Fibroblast of mammary gland (primary cell): ENCODE results near the gene CCNQ.

Source experiments
- DNase-seq: peaks from one replicate; pipeline ENCODE4 v3.0.0-alpha.2; 2010; ENCODE audit warnings: low read depth
- H3K4me3 ChIP-seq: 2 replicates; pipeline ENCODE4 v1.5.1; 2011; ENCODE audit warnings: low read depth, mild to moderate bottlenecking, low read length, moderate library complexity; ENCODE audit not compliant: control insufficient read depth
- TF ChIP-seq, protein P1 (sequence below): conservative IDR thresholded peaks from 2 replicates; pipeline ENCODE4 v1.5.1; 2011; ENCODE audit warnings: low read depth, low read length, inconsistent platforms; ENCODE audit not compliant: control insufficient read depth, insufficient read depth

The CCNQ gene

DNA sequence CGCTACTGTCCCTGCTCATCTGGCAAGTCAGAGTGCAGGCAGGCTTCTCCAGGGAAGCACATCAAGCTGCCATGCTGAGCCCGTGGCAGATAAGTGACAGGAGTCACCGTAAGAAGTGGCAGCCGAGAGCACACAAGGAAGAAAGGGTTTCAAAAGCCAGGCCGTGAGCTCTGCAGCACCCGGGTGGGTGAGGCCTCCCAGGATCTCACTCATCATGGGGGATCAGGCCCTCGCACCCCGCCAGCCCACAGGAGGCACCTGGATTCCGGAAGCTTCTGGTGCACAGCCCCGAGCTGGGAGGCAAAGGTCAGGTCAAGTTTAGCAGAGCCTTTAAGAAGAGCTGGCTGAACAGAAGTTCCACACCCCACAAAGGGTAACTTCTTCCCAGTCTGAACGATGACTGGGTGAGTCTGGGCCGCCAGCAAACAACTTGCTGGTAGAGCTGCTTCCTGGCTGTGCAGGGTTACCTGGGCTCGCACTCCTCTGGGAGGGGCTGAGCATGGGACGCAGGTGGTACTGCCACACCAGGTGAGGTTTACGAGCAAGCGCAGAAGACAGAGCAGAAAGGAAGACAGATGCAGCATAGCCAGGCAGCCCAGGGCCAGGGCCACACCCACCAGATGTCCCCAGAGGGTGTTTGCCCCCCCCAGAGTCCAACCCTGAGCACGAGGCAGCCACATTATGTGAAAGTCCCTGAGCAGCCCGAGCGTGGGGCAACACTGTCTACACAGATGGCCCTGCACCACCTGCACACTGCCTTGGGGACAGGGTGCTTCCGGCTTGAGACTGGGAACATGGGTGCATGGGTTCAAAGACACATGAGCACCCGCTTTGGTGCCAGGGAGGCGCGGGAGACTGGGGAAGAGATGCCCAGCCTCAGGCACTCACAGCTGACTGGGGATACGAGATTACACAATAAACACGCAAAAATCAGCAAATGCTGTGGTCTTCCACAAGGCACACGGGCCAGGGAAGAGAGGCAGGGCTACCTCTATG lies 7.7 kb downstream of the CCNQ start:
- DNase-seq = no peak
- TF ChIP-seq, protein P1, sequence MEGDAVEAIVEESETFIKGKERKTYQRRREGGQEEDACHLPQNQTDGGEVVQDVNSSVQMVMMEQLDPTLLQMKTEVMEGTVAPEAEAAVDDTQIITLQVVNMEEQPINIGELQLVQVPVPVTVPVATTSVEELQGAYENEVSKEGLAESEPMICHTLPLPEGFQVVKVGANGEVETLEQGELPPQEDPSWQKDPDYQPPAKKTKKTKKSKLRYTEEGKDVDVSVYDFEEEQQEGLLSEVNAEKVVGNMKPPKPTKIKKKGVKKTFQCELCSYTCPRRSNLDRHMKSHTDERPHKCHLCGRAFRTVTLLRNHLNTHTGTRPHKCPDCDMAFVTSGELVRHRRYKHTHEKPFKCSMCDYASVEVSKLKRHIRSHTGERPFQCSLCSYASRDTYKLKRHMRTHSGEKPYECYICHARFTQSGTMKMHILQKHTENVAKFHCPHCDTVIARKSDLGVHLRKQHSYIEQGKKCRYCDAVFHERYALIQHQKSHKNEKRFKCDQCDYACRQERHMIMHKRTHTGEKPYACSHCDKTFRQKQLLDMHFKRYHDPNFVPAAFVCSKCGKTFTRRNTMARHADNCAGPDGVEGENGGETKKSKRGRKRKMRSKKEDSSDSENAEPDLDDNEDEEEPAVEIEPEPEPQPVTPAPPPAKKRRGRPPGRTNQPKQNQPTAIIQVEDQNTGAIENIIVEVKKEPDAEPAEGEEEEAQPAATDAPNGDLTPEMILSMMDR = no peak
- no peak overlapping the region for H3K4me3 ChIP-seq

DNA sequence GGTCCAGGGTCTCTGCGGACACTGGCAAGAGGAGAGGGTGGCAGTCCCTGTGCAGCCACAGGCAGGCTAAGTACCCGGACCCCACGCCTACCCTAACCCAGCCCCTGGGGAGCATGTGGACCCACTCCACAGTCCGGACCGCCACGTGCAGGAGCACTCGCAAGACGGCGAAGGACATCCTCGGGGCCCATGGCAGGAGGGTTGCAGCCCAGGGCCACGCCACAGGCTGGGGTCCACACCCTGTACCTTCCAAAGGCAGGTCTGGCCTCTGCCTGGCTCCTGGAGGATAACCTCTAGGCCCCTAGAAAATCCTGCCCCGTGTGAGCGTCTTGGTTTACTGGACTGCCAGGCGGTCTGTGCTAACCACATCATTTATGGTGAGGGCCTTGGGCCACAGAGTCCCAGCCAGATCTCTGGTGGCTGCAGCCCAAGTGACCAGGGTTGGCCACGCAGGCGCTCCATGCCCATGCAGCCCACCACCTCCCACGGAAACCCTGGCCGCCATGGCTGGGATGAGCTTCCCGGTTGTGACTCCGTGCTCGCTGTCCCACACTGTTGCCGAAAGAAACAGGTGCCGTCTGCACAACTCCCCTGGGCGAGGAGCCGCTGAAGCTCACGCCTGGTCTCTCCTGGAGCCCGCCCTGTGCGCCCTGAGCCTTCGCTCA lies 10.0 kb downstream of the CCNQ start:
- H3K4me3 ChIP-seq = no peak overlapping the region
- TF ChIP-seq, protein P1 = no peak
- DNase-seq = no peak

DNA sequence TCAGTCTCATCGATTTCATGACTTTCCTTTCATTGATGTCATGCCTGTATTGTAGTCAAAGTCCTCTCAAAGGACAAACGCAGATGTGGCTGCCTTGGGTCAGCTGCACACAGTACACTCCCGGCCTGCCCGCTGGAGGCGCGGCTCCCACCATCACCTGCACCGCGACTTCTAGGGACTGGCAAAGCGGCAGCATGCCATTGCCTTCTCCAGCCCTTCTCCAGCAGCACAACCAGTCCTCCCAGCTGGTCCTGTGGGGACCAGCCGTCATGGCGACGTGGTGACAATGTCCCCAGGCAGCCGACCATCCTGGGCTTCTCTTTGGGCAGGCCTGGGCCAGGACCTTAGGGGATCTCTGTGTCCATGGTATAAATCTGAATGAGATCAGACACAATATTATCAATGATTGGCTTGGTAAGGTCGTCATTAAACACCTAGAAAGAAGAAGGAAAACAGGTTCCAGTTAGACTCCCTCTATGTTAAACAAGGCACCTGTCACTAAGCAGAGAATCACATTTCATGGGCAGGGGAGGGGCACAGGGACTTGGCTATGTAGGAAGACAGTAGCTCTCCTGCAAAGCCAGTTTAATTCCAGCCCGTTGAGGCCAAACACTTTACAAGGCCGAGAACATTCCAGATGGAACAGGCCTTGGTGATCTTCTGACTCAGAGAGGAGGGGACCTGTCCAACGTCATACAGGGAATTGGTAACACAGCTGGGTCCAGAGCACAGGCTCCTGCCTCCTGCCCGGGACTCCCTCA lies 10.7 kb downstream of the CCNQ start:
- no peak overlapping the region for H3K4me3 ChIP-seq
- no peak for DNase-seq
- TF ChIP-seq, protein P1 = no peak

DNA sequence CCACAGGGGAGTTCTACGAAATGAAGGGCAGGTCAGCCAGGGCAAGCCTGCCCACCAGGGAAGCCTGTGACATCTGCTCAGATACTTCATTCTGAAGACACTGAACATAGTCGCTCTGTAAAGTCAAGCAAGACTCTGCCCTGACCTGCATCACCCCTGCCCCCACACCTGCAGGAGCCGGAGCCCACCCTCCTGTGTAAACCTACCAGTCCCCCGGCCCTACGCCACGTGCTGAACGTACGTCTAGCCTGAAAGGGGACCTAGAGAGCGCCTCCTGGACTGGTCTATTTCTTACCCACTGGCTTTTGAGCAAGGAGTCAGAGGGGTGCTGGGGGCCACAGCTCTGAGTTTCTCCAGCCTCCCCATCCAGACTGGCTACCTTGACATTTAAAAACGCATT lies 11.6 kb downstream of the CCNQ start:
- H3K4me3 ChIP-seq = no peak overlapping the region
- no peak for DNase-seq
- TF ChIP-seq, protein P1 = no peak

DNA sequence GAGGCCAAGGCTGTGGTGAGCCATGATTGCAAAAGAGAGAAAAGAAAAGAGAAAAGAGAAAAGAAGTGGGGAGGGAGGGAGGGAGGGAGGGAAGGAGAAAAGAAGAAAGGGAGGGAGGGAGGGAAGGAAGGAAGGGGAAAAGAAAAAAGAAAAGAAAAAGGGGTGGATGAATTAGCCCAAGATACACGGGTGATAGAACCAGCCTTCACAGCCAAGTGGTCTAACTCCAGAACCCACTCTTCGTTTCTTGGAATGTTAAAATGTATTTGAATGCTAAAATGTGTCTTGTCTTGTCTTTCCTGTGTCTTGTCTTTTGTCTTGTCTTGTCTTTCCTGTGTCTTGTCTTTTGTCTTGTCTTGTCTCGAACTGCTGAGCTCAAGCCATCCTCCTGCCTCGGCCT lies 13.1 kb downstream of the CCNQ start:
- TF ChIP-seq, protein P1 = no peak
- no peak overlapping the region for H3K4me3 ChIP-seq
- no peak for DNase-seq

DNA sequence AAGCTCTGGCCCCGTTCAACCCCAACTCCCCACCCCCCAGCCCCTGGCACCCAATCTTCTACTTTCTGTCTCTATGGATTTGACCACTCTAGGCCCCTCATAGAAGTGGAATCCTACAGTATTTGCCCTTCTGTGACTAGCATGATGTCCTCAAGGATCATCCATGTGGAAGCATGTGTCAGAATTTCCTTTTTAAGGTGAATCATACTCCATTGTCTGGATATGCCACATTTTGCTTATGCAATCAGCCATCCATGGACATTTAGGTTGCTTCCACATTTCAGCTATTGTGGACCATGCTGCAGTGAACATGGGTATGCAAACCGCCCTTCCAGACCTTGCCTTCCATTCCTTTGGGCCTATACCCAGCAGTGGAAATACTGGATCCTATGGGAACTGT lies 15.5 kb downstream of the CCNQ start:
- TF ChIP-seq, protein P1 = no peak
- H3K4me3 ChIP-seq = no peak overlapping the region
- DNase-seq = no peak
